Muscle of leg (tissue), 11 donors: ENCODE measurements around the gene CYP51A1. TPM values are rescaled to one million over a fixed set of nuclear protein-coding genes. Genes with fewer than 3 reads are reported as not detected.
"Not testable (repeated sequence)": the region's sequence is repeated elsewhere in the genome, so short reads cannot be mapped to it uniquely, and the experiment has no call there.

Source experiments
- DNase-seq: peaks from one replicate; pipeline ENCODE4 v3.0.0; 2013
- H3K27ac ChIP-seq: one replicate; pipeline ENCODE4 v1.5.1; 2013; ENCODE audit warnings: mild to moderate bottlenecking, low read length, control low read depth
- H3K27me3 ChIP-seq: one replicate; pipeline ENCODE4 v1.6.1; 2013; ENCODE audit warnings: low read length; ENCODE audit not compliant: control insufficient read depth, insufficient read depth
- H3K36me3 ChIP-seq: one replicate; pipeline ENCODE4 v1.6.1; 2013; ENCODE audit warnings: low read length; ENCODE audit not compliant: control insufficient read depth, insufficient read depth
- H3K4me1 ChIP-seq: one replicate; pipeline ENCODE4 v1.6.1; 2013; ENCODE audit warnings: low read length; ENCODE audit not compliant: control insufficient read depth, insufficient read depth
- H3K4me3 ChIP-seq: one replicate; pipeline ENCODE4 v1.5.1; 2013; ENCODE audit warnings: low read length, control low read depth
- H3K9me3 ChIP-seq: replicated peaks from 2 replicates; pipeline ENCODE4 v1.6.1; 2013; ENCODE audit warnings: low read depth, low read length; ENCODE audit not compliant: control insufficient read depth
- WGBS: methylation state at CpG from one replicate; pipeline ENCODE4 v1.1.5; 2013; ENCODE audit warnings: missing lambda C conversion rate; ENCODE audit not compliant: insufficient coverage; 5-methylcytosine and 5-hydroxymethylcytosine counted together
- polyA plus RNA-seq, 8 donors: library from polyadenylated mRNA; unstranded; fragments of 120-200 nt; gene quantifications; one replicate each; pipeline versions ENCODE4 v1.2.1 to v1.2.3, GENCODE V29; 2013; ENCODE audit warnings: inconsistent platforms in 1 of 8, low replicate concordance in 1 of 8; ENCODE audit not compliant: insufficient read length in 8 of 8, insufficient read depth in 1 of 8
- total RNA-seq: library from RNA; stranded (reverse); fragments of 120-200 nt; gene quantifications from one replicate; pipeline ENCODE4 v1.2.4, GENCODE V29; 2013

CYP51A1 gene
- total and polyA plus RNA-seq, 9 donors, result 22.7 to 44.1 (median 31.0) TPM

DNA sequence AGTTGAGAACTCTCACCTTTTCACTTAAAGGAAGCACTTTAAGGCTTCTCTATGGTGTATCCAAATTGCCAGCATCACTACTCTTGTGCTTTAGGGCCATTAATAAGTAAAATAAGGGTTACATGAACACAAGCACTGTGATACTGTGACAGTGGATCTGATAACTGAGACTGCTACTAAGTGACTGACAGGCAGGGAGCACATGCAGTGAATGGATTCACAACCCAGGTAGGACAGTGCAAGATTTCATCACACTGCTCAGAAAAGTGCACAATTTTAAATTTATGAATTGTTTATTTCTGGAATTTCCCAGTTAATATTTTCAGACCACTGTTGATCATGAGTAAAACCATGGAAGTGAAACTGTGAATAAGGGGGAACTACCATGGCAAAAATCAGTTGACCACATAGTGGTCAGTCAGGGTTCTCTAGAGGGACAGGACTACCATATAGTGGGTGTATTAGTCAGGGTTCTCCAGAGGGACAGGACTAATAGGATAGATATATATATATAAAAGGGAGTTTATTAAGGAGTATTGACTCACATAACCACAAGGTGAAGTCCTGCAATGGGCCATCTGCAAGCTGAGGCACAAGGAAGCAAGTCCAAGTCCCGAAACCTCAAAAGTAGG, 20.9 kb upstream of the CYP51A1 start:
- H3K27ac ChIP-seq, result no peak overlapping the region
- no peak for DNase-seq
- 80% methylated on average over 1 of the region's 1 CpG for WGBS
- no peaks in the 10 kb centered on the region for H3K4me1 ChIP-seq
- H3K27me3 ChIP-seq, result no peaks in the 10 kb centered on the region
- H3K36me3 ChIP-seq, result no peaks in the 10 kb centered on the region
- H3K4me3 ChIP-seq, result no peak overlapping the region
- H3K9me3 ChIP-seq, result no peaks in the 10 kb centered on the region

DNA sequence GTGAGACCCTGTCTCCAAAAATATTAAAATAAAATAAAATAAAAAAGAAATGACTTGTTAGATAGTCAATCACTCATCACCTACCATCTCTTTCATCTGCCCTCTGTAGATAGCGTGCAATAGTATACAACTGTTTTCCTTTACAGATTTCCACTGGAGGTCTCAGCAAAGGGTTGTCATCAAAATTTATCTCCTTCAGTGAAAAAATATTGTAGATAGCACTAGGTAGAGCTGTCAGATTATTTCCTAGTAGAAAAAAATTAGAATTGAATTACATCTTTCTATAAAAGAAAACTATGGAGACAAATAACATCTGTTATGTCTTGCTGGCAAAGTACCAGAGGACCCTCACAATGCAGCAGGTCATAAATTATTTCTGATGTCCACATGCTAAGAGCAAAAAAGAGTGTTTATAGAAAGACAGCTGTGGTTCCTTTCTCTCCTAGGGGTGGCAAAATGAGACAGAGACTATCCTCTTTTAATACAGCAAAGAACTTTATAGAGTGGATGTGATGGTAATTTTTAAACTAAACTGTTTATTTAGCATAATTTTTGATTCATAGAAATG, 16.3 kb upstream of the CYP51A1 start:
- Histone ChIP-seq H3K9me3 (no peaks in the 10 kb centered on the region), H3K27ac (no peak overlapping the region), H3K27me3 (no peaks in the 10 kb centered on the region), H3K4me1 (no peaks in the 10 kb centered on the region), H3K4me3 (no peak overlapping the region), H3K36me3 (no peaks in the 10 kb centered on the region)
- DNase-seq, result no peak
- WGBS, result no CpG with 5 or more reads among the region's 1 CpG

DNA sequence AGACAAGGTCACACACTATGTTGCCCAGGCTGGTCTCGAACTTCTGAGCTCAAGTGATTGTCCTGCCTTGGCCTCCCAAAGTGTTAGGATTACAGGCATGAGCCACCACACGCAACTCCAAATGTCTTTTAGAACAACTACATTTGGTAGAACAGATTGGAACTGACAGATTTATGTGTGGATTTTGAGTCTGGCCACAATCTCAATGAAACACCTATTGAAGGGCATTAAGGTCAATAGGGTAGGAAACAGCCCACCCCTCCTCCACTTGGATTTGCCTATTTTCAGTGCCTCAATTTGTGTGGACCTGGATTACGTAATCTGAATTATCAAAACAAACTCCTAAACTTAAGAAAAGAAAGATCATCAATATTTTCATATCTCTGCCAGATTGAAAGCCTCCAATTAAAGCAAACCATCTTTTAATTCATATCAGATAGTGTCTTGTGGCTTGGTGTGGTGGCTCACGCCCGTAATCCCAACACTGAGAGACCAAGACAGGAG, 15.5 kb upstream of the CYP51A1 start:
- Histone ChIP-seq H3K36me3 (no peaks in the 10 kb centered on the region), H3K9me3 (no peaks in the 10 kb centered on the region), H3K27me3 (no peaks in the 10 kb centered on the region), H3K4me1 (no peaks in the 10 kb centered on the region), H3K4me3 (no peak overlapping the region), H3K27ac (no peak overlapping the region)
- whole genome bisulfite sequencing, result no CpG with 5 or more reads among the region's 5 CpGs
- DNase-seq, result no peak

DNA sequence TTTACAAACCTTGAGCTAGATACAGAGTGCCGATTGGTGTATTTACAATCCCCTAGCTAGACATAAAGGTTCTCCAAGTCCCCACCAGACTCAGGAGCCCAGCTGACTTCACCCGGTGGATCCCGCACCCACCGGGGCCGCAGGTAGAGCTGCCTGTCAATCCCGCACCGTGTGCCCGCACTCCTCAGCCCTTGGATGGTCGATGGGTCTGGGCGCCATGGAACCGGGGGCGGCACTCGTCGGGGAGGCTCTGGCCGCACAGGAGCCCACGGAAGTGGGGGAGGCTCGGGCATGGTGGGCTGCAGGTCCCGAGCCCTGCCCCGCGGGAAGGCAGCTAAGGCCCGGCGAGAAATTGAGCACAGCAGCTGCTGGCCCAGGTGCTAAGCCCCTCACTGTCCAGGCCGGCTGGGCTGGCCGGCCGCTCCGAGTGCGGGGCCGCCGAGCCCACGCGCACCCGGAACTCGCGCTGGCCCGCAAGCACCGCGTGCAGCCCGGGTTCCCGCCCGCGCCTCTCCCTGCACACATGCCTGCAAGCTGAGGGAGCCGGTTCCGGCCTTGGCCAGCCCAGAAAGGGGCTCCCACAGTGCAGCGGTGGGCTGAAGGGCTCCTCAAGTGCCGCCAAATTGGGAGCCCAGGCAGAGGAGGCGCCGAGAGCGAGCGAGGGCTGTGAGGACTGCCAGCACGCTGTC, 9.1 kb upstream of the CYP51A1 start:
- DNase-seq, H3K4me1 ChIP-seq, H3K9me3 ChIP-seq, H3K27ac ChIP-seq, H3K36me3 ChIP-seq, H3K27me3 ChIP-seq, H3K4me3 ChIP-seq: not testable (repeated sequence)
- WGBS, result 93% methylated on average over 44 of the region's 50 CpGs

DNA sequence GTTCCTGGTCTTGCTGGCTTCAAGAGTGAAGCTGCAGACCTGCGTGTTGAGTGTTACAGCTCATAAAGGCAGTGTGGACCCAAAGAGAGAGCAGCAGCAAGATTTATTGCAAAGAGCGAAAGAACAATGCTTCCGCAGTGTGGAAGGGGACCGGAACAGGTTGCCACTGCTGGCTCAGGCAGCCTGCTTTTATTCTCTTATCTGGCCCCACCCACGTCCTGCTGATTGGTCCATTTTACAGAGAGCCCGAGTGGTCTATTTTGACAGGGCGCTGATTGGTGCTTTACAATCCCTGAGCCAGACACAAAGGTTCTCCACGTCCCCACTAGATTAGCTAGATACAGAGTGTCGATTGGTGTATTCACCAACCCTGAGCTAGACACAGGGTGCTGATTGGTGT, 8.5 kb upstream of the CYP51A1 start:
- not testable (repeated sequence) for DNase-seq
- 88% methylated on average over 6 of the region's 9 CpGs for WGBS

DNA sequence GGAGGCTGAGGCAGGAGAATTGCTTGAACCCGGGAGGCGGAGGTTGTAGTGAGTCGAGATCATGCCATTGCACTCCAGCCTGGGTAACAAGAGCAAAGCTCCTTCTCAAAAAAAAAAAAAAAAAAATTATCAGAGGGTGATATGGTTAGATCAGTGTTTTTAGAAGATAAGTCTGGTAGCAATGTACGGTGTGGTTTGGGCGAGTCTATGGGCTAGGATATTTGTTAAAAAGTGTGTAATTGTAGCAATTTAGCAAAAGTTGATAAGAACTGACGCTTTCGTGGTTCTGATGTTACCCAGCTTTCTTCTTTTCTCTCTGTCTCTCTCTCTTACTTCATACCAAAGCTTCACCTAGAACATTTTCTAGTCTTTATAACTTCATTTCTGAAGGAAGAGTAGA, 6.9 kb upstream of the CYP51A1 start:
- Histone ChIP-seq H3K4me1 (no peaks in the 10 kb centered on the region), H3K27ac (no peak overlapping the region), H3K36me3 (no peaks in the 10 kb centered on the region), H3K9me3 (no peaks in the 10 kb centered on the region), H3K27me3 (no peaks in the 10 kb centered on the region), H3K4me3 (no peak overlapping the region)
- DNase-seq, result no peak
- no CpG with 5 or more reads among the region's 7 CpGs for WGBS

More for the DNA sequence above, 8.5 kb upstream of the CYP51A1 start:
- H3K9me3 ChIP-seq, H3K4me1 ChIP-seq, H3K27ac ChIP-seq, H3K4me3 ChIP-seq, H3K36me3 ChIP-seq, H3K27me3 ChIP-seq: not testable (repeated sequence)

DNA sequence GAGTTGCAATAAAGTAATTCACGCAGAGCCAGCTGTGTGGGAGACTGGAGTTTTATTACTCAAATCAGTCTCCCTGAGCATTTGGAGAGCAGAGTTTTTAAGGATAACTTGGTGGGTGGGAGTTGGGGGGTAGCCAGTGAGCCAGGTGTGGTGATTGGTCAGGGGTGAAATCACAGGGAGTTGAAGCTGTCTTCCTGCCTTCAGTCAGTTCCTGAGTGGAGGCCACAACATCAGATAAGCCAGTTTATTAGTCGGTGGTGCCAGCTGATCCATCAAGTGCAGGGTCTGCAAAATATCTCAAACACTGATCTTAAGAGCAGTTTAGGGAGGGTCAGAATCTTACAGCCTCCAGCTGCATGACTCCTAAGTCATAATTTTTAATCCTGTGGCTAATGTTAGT, 3.3 kb upstream of the CYP51A1 start:
- no CpG with 5 or more reads among the region's 2 CpGs for WGBS
- Histone ChIP-seq H3K4me1 (peaks cover 12% of the 10 kb centered on the region), H3K4me3 (no peak overlapping the region), H3K27ac (no peak overlapping the region), H3K9me3 (no peaks in the 10 kb centered on the region), H3K36me3 (no peaks in the 10 kb centered on the region), H3K27me3 (no peaks in the 10 kb centered on the region)
- DNase-seq, result no peak

DNA sequence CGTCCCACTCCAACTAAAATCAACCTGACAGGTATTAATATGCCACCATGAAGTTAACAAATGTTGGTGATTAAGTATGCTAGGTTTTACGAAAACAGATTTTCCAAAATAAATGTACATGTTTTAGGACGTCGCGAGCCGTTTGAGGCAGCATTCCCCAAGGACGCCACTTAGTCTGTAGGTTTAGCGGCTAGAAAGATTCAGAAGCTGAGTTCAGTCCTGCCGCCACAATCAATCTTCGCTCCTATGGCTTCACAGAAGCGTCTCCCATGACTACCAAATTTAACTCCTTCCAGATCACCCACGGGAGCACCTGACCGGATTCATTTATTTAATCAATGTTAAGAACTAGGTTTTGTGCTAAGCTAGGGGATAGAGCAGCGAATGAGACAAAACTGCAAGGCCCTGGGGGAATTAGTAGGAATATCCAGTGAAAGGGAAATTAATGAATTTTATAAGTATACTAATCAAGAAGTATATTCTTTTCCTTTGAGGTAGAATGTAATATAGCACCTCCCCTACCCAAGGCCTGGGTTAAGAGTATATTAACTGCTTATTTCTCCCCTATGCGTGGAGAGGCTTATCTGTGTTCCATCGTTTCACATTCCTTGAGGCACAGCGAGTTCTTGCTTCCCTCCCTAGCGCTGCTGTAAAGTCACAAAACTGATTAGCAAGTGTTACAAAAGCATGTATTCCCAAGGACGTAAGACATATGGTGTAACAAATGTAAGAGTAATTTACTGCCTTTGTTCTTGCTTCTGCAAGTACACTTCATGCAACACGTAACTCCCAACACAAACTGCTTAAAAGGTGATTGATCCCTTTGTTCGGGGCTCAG, 994 bp upstream of the CYP51A1 start:
- peak; percentile 67 for DNase-seq
- peaks cover 12% of the 10 kb centered on the region for H3K4me1 ChIP-seq
- H3K9me3 ChIP-seq, result no peaks in the 10 kb centered on the region
- WGBS, result 11% methylated on average over 10 of the region's 21 CpGs
- H3K27me3 ChIP-seq, result no peaks in the 10 kb centered on the region
- peaks cover 4% of the 10 kb centered on the region for H3K36me3 ChIP-seq
- peak overlapping the region; percentile 97 for H3K27ac ChIP-seq
- peak overlapping the region; percentile 95 for H3K4me3 ChIP-seq

DNA sequence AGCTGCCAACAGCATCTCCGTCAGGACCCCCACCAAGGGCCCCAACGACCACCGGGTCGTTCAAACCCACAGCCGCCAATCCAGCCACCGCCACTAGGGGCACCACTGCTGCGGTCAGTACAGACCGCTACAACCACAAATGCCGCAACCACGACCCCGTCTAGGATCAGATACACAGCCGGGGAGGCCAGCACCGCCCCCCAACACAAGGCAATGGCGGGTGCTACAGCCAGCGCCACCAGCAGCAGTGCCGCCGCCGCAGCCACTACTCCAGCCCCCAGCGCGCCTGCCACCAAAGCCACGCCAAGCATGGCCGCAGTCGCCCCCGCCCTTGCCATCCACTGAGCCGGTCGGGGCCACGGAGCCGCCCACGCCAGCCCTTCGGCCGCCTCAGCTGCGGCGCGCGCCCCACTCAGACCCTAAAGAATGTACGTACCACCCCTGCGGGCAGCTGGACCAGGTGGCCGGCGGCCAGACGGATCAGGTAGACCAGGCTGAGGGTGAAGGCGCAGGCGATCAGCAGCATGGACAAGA, 473 bp downstream of the CYP51A1 start:
- Histone ChIP-seq H3K4me1 (peaks cover 12% of the 10 kb centered on the region), H3K4me3 (peak overlapping the region; percentile 95), H3K27me3 (no peaks in the 10 kb centered on the region), H3K9me3 (no peaks in the 10 kb centered on the region), H3K27ac (peak overlapping the region; percentile 97), H3K36me3 (peaks cover 8% of the 10 kb centered on the region)
- DNase-seq, result peak; percentile 80
- WGBS, result 0% methylated on average over 42 of the region's 42 CpGs
